Measurements from ENCODE around the gene MAGI2. TPM values are rescaled to one million over a fixed set of nuclear protein-coding genes. Genes with fewer than 3 reads are reported as not detected.
A peak's percentile ranks its signal among the peaks of the same experiment; 100 is the strongest.

Gene MAGI2
- total RNA-seq, 2 donors from 2014 or later, result 10.3 to 19.2 TPM

DNA sequence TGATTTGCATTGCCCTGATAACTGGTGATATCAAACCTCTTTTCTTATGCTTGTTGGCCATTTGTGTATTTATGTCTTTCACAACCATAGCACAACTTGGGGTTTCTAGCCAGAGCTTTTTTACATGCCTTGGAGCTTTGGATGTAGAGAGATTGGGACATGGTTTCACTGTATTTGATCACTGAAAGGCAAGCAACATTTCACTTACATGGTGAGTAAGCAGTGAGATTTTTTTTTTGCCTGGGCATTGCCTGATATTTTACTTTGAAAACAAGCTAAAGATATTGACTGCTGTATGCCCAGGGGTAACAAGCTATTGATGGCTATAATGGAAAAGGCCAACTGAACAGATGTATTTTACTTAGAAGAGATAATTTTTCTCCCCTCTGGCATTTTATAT lies 1395.9 kb downstream of the MAGI2 start:
- Mint-ChIP-seq H3K4me1 (peaks cover 46% of the 10 kb centered on the region), H3K27me3 (ENCODE audit: insufficient read depth) (peaks cover 2% of the 10 kb centered on the region), H3K27ac (no peak overlapping the region), H3K4me3 (no peak overlapping the region), H3K36me3 (ENCODE audit: low read depth) (no peaks in the 10 kb centered on the region), H3K9me3 (no peaks in the 10 kb centered on the region)
- H3K27ac ChIP-seq (ENCODE audit: low read depth, low read length), result no peak overlapping the region
- no peak overlapping the region for H3K4me3 ChIP-seq (ENCODE audit: low read length)
- peaks cover 11% of the 10 kb centered on the region for H3K4me1 ChIP-seq (ENCODE audit: control insufficient read depth, insufficient read depth, low read length)
- no peaks in the 10 kb centered on the region for H3K9me3 ChIP-seq (ENCODE audit: control insufficient read depth, low read length)
- H3K36me3 ChIP-seq (ENCODE audit: control insufficient read depth, insufficient read depth, low read length), result no peaks in the 10 kb centered on the region
- no peak overlapping the region for H3K9ac ChIP-seq (ENCODE audit: extremely low read depth, low read length, poor library complexity, severe bottlenecking)
- no peak for DNase-seq
- no peaks in the 10 kb centered on the region for H3K27me3 ChIP-seq (ENCODE audit: control insufficient read depth, insufficient read depth, low read length, poor library complexity, severe bottlenecking)
- TF ChIP-seq, protein P1, sequence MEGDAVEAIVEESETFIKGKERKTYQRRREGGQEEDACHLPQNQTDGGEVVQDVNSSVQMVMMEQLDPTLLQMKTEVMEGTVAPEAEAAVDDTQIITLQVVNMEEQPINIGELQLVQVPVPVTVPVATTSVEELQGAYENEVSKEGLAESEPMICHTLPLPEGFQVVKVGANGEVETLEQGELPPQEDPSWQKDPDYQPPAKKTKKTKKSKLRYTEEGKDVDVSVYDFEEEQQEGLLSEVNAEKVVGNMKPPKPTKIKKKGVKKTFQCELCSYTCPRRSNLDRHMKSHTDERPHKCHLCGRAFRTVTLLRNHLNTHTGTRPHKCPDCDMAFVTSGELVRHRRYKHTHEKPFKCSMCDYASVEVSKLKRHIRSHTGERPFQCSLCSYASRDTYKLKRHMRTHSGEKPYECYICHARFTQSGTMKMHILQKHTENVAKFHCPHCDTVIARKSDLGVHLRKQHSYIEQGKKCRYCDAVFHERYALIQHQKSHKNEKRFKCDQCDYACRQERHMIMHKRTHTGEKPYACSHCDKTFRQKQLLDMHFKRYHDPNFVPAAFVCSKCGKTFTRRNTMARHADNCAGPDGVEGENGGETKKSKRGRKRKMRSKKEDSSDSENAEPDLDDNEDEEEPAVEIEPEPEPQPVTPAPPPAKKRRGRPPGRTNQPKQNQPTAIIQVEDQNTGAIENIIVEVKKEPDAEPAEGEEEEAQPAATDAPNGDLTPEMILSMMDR (conservative IDR thresholded peaks at IDR 0.05), result no peak

DNA sequence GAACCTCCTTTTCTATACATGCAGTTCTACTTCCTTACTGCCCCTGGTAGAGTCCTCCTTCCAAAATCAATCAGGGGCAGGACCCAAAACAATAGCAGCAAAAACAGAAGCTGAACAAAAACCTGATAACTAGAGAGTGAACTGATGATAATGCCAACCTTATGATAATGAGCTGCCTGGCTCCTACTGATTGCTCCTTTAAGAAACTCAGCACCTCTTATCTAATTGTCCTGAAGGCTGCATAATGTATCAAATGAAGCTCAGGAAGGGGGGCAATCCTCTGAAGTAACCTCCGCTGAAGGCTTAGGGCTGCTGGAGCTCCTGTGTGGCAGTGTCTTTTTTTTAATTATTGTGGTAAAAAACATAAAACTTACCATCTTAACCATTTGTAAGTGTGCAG lies 1397.9 kb downstream of the MAGI2 start:
- no peak overlapping the region for H3K27ac ChIP-seq (ENCODE audit: low read depth, low read length)
- H3K27me3 ChIP-seq (ENCODE audit: control insufficient read depth, insufficient read depth, low read length, poor library complexity, severe bottlenecking), result no peaks in the 10 kb centered on the region
- no peaks in the 10 kb centered on the region for H3K9me3 ChIP-seq (ENCODE audit: control insufficient read depth, low read length)
- H3K9ac ChIP-seq (ENCODE audit: extremely low read depth, low read length, poor library complexity, severe bottlenecking), result no peak overlapping the region
- no peaks in the 10 kb centered on the region for H3K9me3 Mint-ChIP-seq
- H3K4me1 Mint-ChIP-seq, result peaks cover 52% of the 10 kb centered on the region
- H3K4me3 ChIP-seq (ENCODE audit: low read length), result peak overlapping the region; percentile 53
- peaks cover 16% of the 10 kb centered on the region for H3K4me1 ChIP-seq (ENCODE audit: control insufficient read depth, insufficient read depth, low read length)
- H3K27me3 Mint-ChIP-seq (ENCODE audit: insufficient read depth), result no peaks in the 10 kb centered on the region
- 43% methylated on average over 1 of the region's 1 CpG; no CpG with 5 or more reads in 1 of the 2 experiments for WGBS, 2 experiments (ENCODE audit: insufficient coverage in 1 of 2, insufficient read length in 1 of 2)
- TF ChIP-seq, protein P1 (conservative IDR thresholded peaks at IDR 0.05), result no peak
- DNase-seq, result peak; percentile 48
- H3K36me3 ChIP-seq (ENCODE audit: control insufficient read depth, insufficient read depth, low read length), result no peaks in the 10 kb centered on the region
- no peaks in the 10 kb centered on the region for H3K36me3 Mint-ChIP-seq (ENCODE audit: low read depth)
- H3K27ac Mint-ChIP-seq, result peak overlapping the region; percentile 1
- no peak overlapping the region for H3K4me3 Mint-ChIP-seq

DNA sequence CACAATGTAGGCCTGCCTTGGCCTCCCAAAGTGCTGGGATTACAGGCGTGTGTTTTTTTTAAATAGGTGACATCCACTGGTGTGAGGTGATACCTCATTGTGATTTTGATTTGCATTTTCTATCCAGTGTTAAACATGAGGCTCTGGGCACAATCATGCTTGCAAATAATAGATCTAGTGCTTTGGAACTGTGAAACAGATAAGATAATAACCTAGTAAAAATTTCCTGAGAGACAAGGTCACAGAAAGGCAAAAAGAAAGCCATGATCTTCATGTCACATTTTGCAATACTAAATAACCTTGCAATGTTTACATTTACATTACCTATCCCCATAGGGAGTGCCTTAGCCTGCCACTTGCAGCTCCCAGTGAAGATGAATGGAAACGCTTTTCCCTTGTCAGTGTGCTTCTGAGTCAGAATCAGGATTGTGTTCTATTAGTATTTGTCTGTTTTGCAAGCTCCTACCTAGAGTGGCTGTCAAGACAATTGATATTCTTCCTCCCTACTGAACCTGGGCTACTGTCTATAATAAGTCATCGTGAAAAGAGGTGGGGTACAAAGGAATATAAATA lies 1398.4 kb downstream of the MAGI2 start:
- no peaks in the 10 kb centered on the region for H3K36me3 Mint-ChIP-seq (ENCODE audit: low read depth)

More for the DNA sequence above, 1398.4 kb downstream of the MAGI2 start:
- Histone ChIP-seq H3K9ac (ENCODE audit: extremely low read depth, low read length, poor library complexity, severe bottlenecking) (no peak overlapping the region), H3K27ac (ENCODE audit: low read depth, low read length) (no peak overlapping the region), H3K4me1 (ENCODE audit: control insufficient read depth, insufficient read depth, low read length) (peaks cover 19% of the 10 kb centered on the region), H3K4me3 (ENCODE audit: low read length) (peak overlapping the region; percentile 53), H3K36me3 (ENCODE audit: control insufficient read depth, insufficient read depth, low read length) (no peaks in the 10 kb centered on the region), H3K9me3 (ENCODE audit: control insufficient read depth, low read length) (no peaks in the 10 kb centered on the region), H3K27me3 (ENCODE audit: control insufficient read depth, insufficient read depth, low read length, poor library complexity, severe bottlenecking) (no peaks in the 10 kb centered on the region)
- TF ChIP-seq, protein P1 (conservative IDR thresholded peaks at IDR 0.05), result no peak
- no peaks in the 10 kb centered on the region for H3K9me3 Mint-ChIP-seq
- H3K4me3 Mint-ChIP-seq, result no peak overlapping the region
- DNase-seq, result no peak
- H3K27me3 Mint-ChIP-seq (ENCODE audit: insufficient read depth), result no peaks in the 10 kb centered on the region
- 40% methylated on average over 3 of the region's 3 CpGs; no CpG with 5 or more reads in 1 of the 2 experiments for WGBS, 2 experiments (ENCODE audit: insufficient coverage in 1 of 2, insufficient read length in 1 of 2)
- peak overlapping the region; percentile 75 for H3K27ac Mint-ChIP-seq
- peaks cover 56% of the 10 kb centered on the region for H3K4me1 Mint-ChIP-seq
